Activated naive CD8-positive, alpha-beta T cell treated with anti-CD3 and anti-CD28 coated beads, Interleukin-2, amount 50 U/mL, for 24 hours (primary cell): ENCODE measurements around the gene RB1.
"Not testable (repeated sequence)": the region's sequence is repeated elsewhere in the genome, so short reads cannot be mapped to it uniquely, and the experiment has no call there.

Experiments
- ATAC-seq: fragments of 150-1000 bp; cut with Tn5 transposase; one replicate; pipeline ENCODE4 v1.10.0; 2021
- DNase-seq: peaks from one replicate; pipeline ENCODE4 v3.0.0; 2021
- H3K27ac Mint-ChIP-seq: one replicate; pipeline ENCODE4 v1.8.0; 2021; ENCODE audit warnings: mild to moderate bottlenecking, mixed read lengths
- H3K27me3 Mint-ChIP-seq: one replicate; pipeline ENCODE4 v1.8.0; 2021; ENCODE audit warnings: mixed read lengths
- H3K36me3 Mint-ChIP-seq: one replicate; pipeline ENCODE4 v1.8.0; 2021; ENCODE audit warnings: low read depth, mixed read lengths
- H3K4me1 Mint-ChIP-seq: one replicate; pipeline ENCODE4 v1.8.0; 2021; ENCODE audit warnings: mixed read lengths
- H3K4me3 Mint-ChIP-seq: one replicate; pipeline ENCODE4 v1.8.0; 2021; ENCODE audit warnings: mild to moderate bottlenecking, moderate library complexity, mixed read lengths
- H3K9me3 Mint-ChIP-seq: one replicate; pipeline ENCODE4 v1.8.0; 2021; ENCODE audit warnings: mixed read lengths

RB1 gene

GRCh38 chr13:48349525-48349924 is 46.0 kb downstream of the RB1 start:
- Mint-ChIP-seq H3K27ac (no peak overlapping the region), H3K4me1 (no peaks in the 10 kb centered on the region), H3K9me3 (peaks cover 42% of the 10 kb centered on the region), H3K4me3 (no peak overlapping the region), H3K27me3 (no peaks in the 10 kb centered on the region), H3K36me3 (peaks cover 72% of the 10 kb centered on the region)
- DNase-seq (no peak), ATAC-seq (no peak)

GRCh38 chr13:48353590-48353989 is 50.0 kb downstream of the RB1 start:
- Mint-ChIP-seq H3K36me3 (peaks cover 61% of the 10 kb centered on the region), H3K27ac (no peak overlapping the region), H3K4me3 (no peak overlapping the region), H3K27me3 (no peaks in the 10 kb centered on the region), H3K9me3 (peaks cover 49% of the 10 kb centered on the region), H3K4me1 (no peaks in the 10 kb centered on the region)
- ATAC-seq (no peak), DNase-seq (no peak)

- peaks cover 50% of the 10 kb centered on the region for H3K36me3 Mint-ChIP-seq
- not testable (repeated sequence) for H3K4me1 Mint-ChIP-seq, ATAC-seq, H3K4me3 Mint-ChIP-seq, DNase-seq, H3K27ac Mint-ChIP-seq, H3K27me3 Mint-ChIP-seq
- peaks cover 37% of the 10 kb centered on the region for H3K9me3 Mint-ChIP-seq
Measured at GRCh38 chr13:48355524-48355923, 52.0 kb downstream of the RB1 start.

GRCh38 chr13:48356750-48357149 is 53.2 kb downstream of the RB1 start:
- H3K4me3 Mint-ChIP-seq: no peak overlapping the region
- peaks cover 40% of the 10 kb centered on the region for H3K36me3 Mint-ChIP-seq
- no peak overlapping the region for H3K27ac Mint-ChIP-seq
- DNase-seq (no peak), ATAC-seq (no peak)
- H3K4me1 Mint-ChIP-seq: no peaks in the 10 kb centered on the region
- peaks cover 32% of the 10 kb centered on the region for H3K9me3 Mint-ChIP-seq
- no peaks in the 10 kb centered on the region for H3K27me3 Mint-ChIP-seq

GRCh38 chr13:48369988-48370387 is 66.4 kb downstream of the RB1 start:
- DNase-seq: no peak
- no peaks in the 10 kb centered on the region for H3K27me3 Mint-ChIP-seq

GRCh38 chr13:48370815-48371214 is 67.3 kb downstream of the RB1 start:
- Mint-ChIP-seq H3K27me3 (no peaks in the 10 kb centered on the region), H3K4me1 (no peaks in the 10 kb centered on the region), H3K27ac (no peak overlapping the region), H3K9me3 (peaks cover 4% of the 10 kb centered on the region), H3K36me3 (peaks cover 32% of the 10 kb centered on the region), H3K4me3 (no peak overlapping the region)
- DNase-seq (no peak), ATAC-seq (no peak)

More at GRCh38 chr13:48369988-48370387, 66.4 kb downstream of the RB1 start:
- no peak for ATAC-seq
- H3K4me1 Mint-ChIP-seq: no peaks in the 10 kb centered on the region
- no peak overlapping the region for H3K27ac Mint-ChIP-seq
- H3K4me3 Mint-ChIP-seq: no peak overlapping the region
- peaks cover 29% of the 10 kb centered on the region for H3K36me3 Mint-ChIP-seq
- peaks cover 4% of the 10 kb centered on the region for H3K9me3 Mint-ChIP-seq

GRCh38 chr13:48377857-48378256 is 74.3 kb downstream of the RB1 start:
- DNase-seq (no peak), ATAC-seq (no peak)
- no peaks in the 10 kb centered on the region for H3K4me1 Mint-ChIP-seq
- H3K9me3 Mint-ChIP-seq: peaks cover 4% of the 10 kb centered on the region
- no peak overlapping the region for H3K27ac Mint-ChIP-seq
- H3K4me3 Mint-ChIP-seq: no peak overlapping the region
- H3K36me3 Mint-ChIP-seq: peaks cover 47% of the 10 kb centered on the region
- H3K27me3 Mint-ChIP-seq: no peaks in the 10 kb centered on the region

- Mint-ChIP-seq H3K4me3 (no peak overlapping the region), H3K9me3 (no peaks in the 10 kb centered on the region), H3K4me1 (no peaks in the 10 kb centered on the region), H3K36me3 (peaks cover 42% of the 10 kb centered on the region), H3K27me3 (no peaks in the 10 kb centered on the region), H3K27ac (no peak overlapping the region)
- ATAC-seq (no peak), DNase-seq (no peak)
Measured at GRCh38 chr13:48380581-48380980, 77.0 kb downstream of the RB1 start.

GRCh38 chr13:48383384-48383783 is 79.8 kb downstream of the RB1 start:
- peaks cover 41% of the 10 kb centered on the region for H3K36me3 Mint-ChIP-seq
- no peaks in the 10 kb centered on the region for H3K9me3 Mint-ChIP-seq
- H3K27me3 Mint-ChIP-seq: no peaks in the 10 kb centered on the region
- H3K27ac Mint-ChIP-seq: no peak overlapping the region
- H3K4me1 Mint-ChIP-seq: no peaks in the 10 kb centered on the region
- ATAC-seq: no peak
- H3K4me3 Mint-ChIP-seq: no peak overlapping the region
- DNase-seq: no peak

GRCh38 chr13:48386816-48387215 is 83.3 kb downstream of the RB1 start:
- H3K4me3 Mint-ChIP-seq: no peak overlapping the region
- H3K9me3 Mint-ChIP-seq: peaks cover 7% of the 10 kb centered on the region
- no peak overlapping the region for H3K27ac Mint-ChIP-seq
- ATAC-seq (no peak), DNase-seq (no peak)
- no peaks in the 10 kb centered on the region for H3K4me1 Mint-ChIP-seq
- H3K36me3 Mint-ChIP-seq: peaks cover 45% of the 10 kb centered on the region
- no peaks in the 10 kb centered on the region for H3K27me3 Mint-ChIP-seq

- no peak overlapping the region for H3K27ac Mint-ChIP-seq
- peaks cover 21% of the 10 kb centered on the region for H3K9me3 Mint-ChIP-seq
- H3K36me3 Mint-ChIP-seq: peaks cover 65% of the 10 kb centered on the region
- DNase-seq (no peak), ATAC-seq (no peak)
- H3K4me1 Mint-ChIP-seq: no peaks in the 10 kb centered on the region
- no peak overlapping the region for H3K4me3 Mint-ChIP-seq
- no peaks in the 10 kb centered on the region for H3K27me3 Mint-ChIP-seq
Measured at GRCh38 chr13:48391257-48391656, 87.7 kb downstream of the RB1 start.

- ATAC-seq (no peak), DNase-seq (no peak)
- Mint-ChIP-seq H3K36me3 (peaks cover 66% of the 10 kb centered on the region), H3K9me3 (peaks cover 21% of the 10 kb centered on the region), H3K4me1 (peaks cover under 1% of the 10 kb centered on the region), H3K4me3 (no peak overlapping the region), H3K27ac (no peak overlapping the region), H3K27me3 (no peaks in the 10 kb centered on the region)
Measured at GRCh38 chr13:48393030-48393697, 89.6 kb downstream of the RB1 start.

- no peak for DNase-seq
- Mint-ChIP-seq H3K36me3 (peaks cover 62% of the 10 kb centered on the region), H3K27me3 (no peaks in the 10 kb centered on the region), H3K9me3 (peaks cover 21% of the 10 kb centered on the region), H3K4me3 (no peak overlapping the region), H3K27ac (no peak overlapping the region), H3K4me1 (peaks cover 6% of the 10 kb centered on the region)
- ATAC-seq: no peak
Measured at GRCh38 chr13:48393698-48394085, 90.1 kb downstream of the RB1 start.

GRCh38 chr13:48397744-48398143 is 94.2 kb downstream of the RB1 start:
- H3K27me3 Mint-ChIP-seq: no peaks in the 10 kb centered on the region

GRCh38 chr13:48398450-48399095 is 95.0 kb downstream of the RB1 start:
- H3K27ac Mint-ChIP-seq: no peak overlapping the region
- ATAC-seq (no peak), DNase-seq (no peak)
- H3K27me3 Mint-ChIP-seq: no peaks in the 10 kb centered on the region
- H3K9me3 Mint-ChIP-seq: no peaks in the 10 kb centered on the region
- H3K4me3 Mint-ChIP-seq: no peak overlapping the region
- H3K4me1 Mint-ChIP-seq: peaks cover 41% of the 10 kb centered on the region
- H3K36me3 Mint-ChIP-seq: peaks cover 26% of the 10 kb centered on the region

More at GRCh38 chr13:48397744-48398143, 94.2 kb downstream of the RB1 start:
- no peak for DNase-seq
- Mint-ChIP-seq H3K4me3 (no peak overlapping the region), H3K9me3 (peaks cover 6% of the 10 kb centered on the region), H3K27ac (no peak overlapping the region), H3K4me1 (peaks cover 34% of the 10 kb centered on the region), H3K36me3 (peaks cover 35% of the 10 kb centered on the region)
- no peak for ATAC-seq
